CD14-positive monocyte (primary cell): ENCODE results near the gene LGI2. TPM values are rescaled to one million over a fixed set of nuclear protein-coding genes. Genes with fewer than 3 reads are reported as not detected.

Experiments used
- DNase-seq, 3 donors: peaks; one replicate each; pipeline ENCODE4 v3.0.0-alpha.2; 2011 to 2022
- H2AFZ ChIP-seq: 2 replicates; pipeline ENCODE4 v1.6.0; 2012; ENCODE audit warnings: mild to moderate bottlenecking, low read depth, low read length, inconsistent platforms; ENCODE audit not compliant: insufficient read depth, poor library complexity, severe bottlenecking
- H3K27ac ChIP-seq, 2 donors: 1 replicate in 1 of 2; 2 replicates in 1 of 2; pipeline ENCODE4 v1.5.1; 2012 to 2013; ENCODE audit warnings: low read length in 2 of 2, control low read depth in 1 of 2, inconsistent platforms in 1 of 2, low read depth in 1 of 2, mild to moderate bottlenecking in 1 of 2
- H3K27me3 ChIP-seq, 2 donors: one replicate each; pipeline versions ENCODE4 v1.6.0 to v1.6.1; 2011 to 2013; ENCODE audit warnings: low read length in 2 of 2; ENCODE audit not compliant: control insufficient read depth in 2 of 2, insufficient read depth in 2 of 2
- H3K36me3 ChIP-seq, 2 donors: replicated peaks in 1 of 2; 1 replicate in 1 of 2; 2 replicates in 1 of 2; pipeline versions ENCODE4 v1.5.1 to v1.6.1; 2012 to 2013; ENCODE audit warnings: low read length in 2 of 2, control low read depth in 1 of 2, inconsistent platforms in 1 of 2, mild to moderate bottlenecking in 1 of 2; ENCODE audit not compliant: insufficient read depth in 2 of 2, control insufficient read depth in 1 of 2
- H3K4me1 ChIP-seq, 2 donors: 1 replicate in 1 of 2; 2 replicates in 1 of 2; pipeline versions ENCODE4 v1.5.1 to v1.6.1; 2012 to 2013; ENCODE audit warnings: low read length in 2 of 2, control low read depth in 1 of 2, inconsistent platforms in 1 of 2, mild to moderate bottlenecking in 1 of 2, moderate library complexity in 1 of 2; ENCODE audit not compliant: insufficient read depth in 2 of 2, control insufficient read depth in 1 of 2
- H3K4me2 ChIP-seq: replicated peaks from 2 replicates; pipeline ENCODE3; 2012; ENCODE audit warnings: low read length, moderate library complexity, mild to moderate bottlenecking; ENCODE audit not compliant: poor library complexity, severe bottlenecking; ENCODE audit errors: extremely low read depth
- H3K4me3 ChIP-seq, 3 experiments: fragments of 200-600 bp in 1 of 3; sonication (generic) in 1 of 3; replicated peaks in 1 of 3; 1 replicate in 2 of 3; 2 replicates in 1 of 3; pipeline ENCODE4 v1.5.1; 2011 to 2013; ENCODE audit warnings: low read length in 3 of 3, mild to moderate bottlenecking in 3 of 3, control low read depth in 2 of 3, low read depth in 2 of 3, inconsistent platforms in 1 of 3, moderate library complexity in 1 of 3
- H3K79me2 ChIP-seq: 2 replicates; pipeline ENCODE4 v1.6.0; 2012; ENCODE audit warnings: mild to moderate bottlenecking, control low read depth, inconsistent platforms, low read length, moderate library complexity; ENCODE audit not compliant: insufficient read depth
- H3K9ac ChIP-seq: 2 replicates; pipeline ENCODE4 v1.6.0; 2017; ENCODE audit warnings: low read length, mild to moderate bottlenecking; ENCODE audit not compliant: insufficient read depth, poor library complexity, severe bottlenecking
- H3K9me3 ChIP-seq, 2 donors: replicated peaks in 1 of 2; 1 replicate in 1 of 2; 2 replicates in 1 of 2; pipeline versions ENCODE4 v1.5.1 to v1.6.1; 2012 to 2013; ENCODE audit warnings: low read length in 2 of 2, control low read depth in 1 of 2; ENCODE audit not compliant: control insufficient read depth in 1 of 2, insufficient read depth in 1 of 2
- H4K20me1 ChIP-seq: 2 replicates; pipeline ENCODE4 v1.6.0; 2012; ENCODE audit warnings: mild to moderate bottlenecking, low read length, control low read depth, moderate library complexity; ENCODE audit not compliant: insufficient read depth
- H3K27ac Mint-ChIP-seq, 7 donors: one replicate each; pipeline ENCODE4 v1.8.0; 2020; ENCODE audit warnings: mild to moderate bottlenecking in 7 of 7, mixed read lengths in 7 of 7, moderate library complexity in 6 of 7, inconsistent platforms in 2 of 7
- H3K27me3 Mint-ChIP-seq, 3 donors: one replicate each; pipeline ENCODE4 v1.8.0; 2021 to 2022; ENCODE audit warnings: low read depth in 3 of 3, mild to moderate bottlenecking in 3 of 3, mixed read lengths in 3 of 3, moderate library complexity in 3 of 3, inconsistent platforms in 1 of 3
- H3K36me3 Mint-ChIP-seq, 2 donors: one replicate each; pipeline ENCODE4 v1.8.0; 2020; ENCODE audit warnings: mixed read lengths in 2 of 2, inconsistent platforms in 1 of 2, mild to moderate bottlenecking in 1 of 2
- H3K4me1 Mint-ChIP-seq: one replicate; pipeline ENCODE4 v1.8.0; 2020; ENCODE audit warnings: mild to moderate bottlenecking, mixed read lengths
- H3K4me3 Mint-ChIP-seq, 2 donors: one replicate each; pipeline ENCODE4 v1.8.0; 2020; ENCODE audit warnings: mild to moderate bottlenecking in 2 of 2, mixed read lengths in 2 of 2, moderate library complexity in 1 of 2
- H3K9me3 Mint-ChIP-seq, 7 donors: one replicate each; pipeline ENCODE4 v1.8.0; 2020 to 2022; ENCODE audit warnings: mixed read lengths in 7 of 7, mild to moderate bottlenecking in 6 of 7, moderate library complexity in 6 of 7, inconsistent platforms in 2 of 7
- CTCF ChIP-seq: fragments of 200-600 bp; IDR thresholded peaks from one replicate; pipeline ENCODE4 v1.8.0; 2022; ENCODE audit warnings: antibody characterized with exemption, mild to moderate bottlenecking
- WGBS: methylation state at CpG from one replicate; pipeline ENCODE4 v1.1.5; 2013; ENCODE audit warnings: missing lambda C conversion rate; ENCODE audit not compliant: insufficient coverage; 5-methylcytosine and 5-hydroxymethylcytosine counted together
- intact Hi-C, 2 donors: fragments of 100-400 bp; cut with micrococcal nuclease; formaldehyde crosslinking; loops; one replicate each; pipeline versions ENCODE4 v1.15.0 to v1.15.1; 2023
- polyA plus RNA-seq, 3 donors: library from polyadenylated mRNA; depleted of rRNA in 1 of 3; unstranded in 2 of 3; stranded (reverse) in 1 of 3; fragments of 300-500 nt in 2 of 3; fragments of >200 nt in 1 of 3; fragmentation: Illumina TruSeq in 2 of 3; gene quantifications; 1 replicate in 2 of 3; 2 replicates in 1 of 3; pipeline ENCODE4 v1.2.3, GENCODE V29; 2012 to 2021

The LGI2 gene
- polyA plus RNA-seq, 3 donors: 0.30 to 0.33 TPM; not detected in 1

DNA sequence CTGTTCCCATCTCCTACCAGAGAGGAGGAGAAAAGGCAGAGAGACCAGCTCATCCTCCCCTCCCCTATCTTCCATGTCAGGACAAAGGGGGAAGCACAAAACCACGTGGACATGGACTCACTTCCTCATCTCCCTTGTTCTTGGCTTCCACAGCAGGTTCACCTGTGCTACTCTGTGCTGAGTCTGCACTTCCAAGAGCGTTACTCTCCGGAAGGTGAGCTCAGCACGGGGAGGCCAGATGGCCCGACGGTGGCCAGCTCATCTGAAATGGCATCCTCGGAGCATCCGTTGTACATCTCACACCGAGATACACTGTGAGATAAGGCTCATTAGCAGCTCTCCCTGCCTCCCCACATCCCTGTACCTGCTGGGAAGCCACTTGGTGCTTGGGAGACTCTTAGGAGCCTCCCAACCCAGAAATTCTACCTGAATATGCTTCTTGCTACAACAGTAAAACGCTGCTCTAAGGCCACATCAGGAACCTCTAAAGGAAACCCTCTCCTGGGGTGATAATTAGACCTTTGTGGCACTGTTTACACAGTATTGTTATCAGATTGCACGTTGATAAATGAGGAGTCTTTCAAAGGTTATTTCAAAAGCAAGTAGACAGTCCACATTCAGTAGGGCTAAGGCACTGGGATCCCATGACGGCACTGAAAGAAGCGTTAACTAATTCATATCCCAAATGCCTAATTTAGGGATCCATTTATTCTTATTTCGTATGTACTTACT is 19.4 kb downstream of the LGI2 start:
- no peak overlapping the region for H3K27ac ChIP-seq
- H3K4me3 ChIP-seq: no peak overlapping the region
- H3K4me1 ChIP-seq: peaks cover 19 to 20% of the 10 kb centered on the region in 2 donors
- no peak overlapping the region for H3K4me2 ChIP-seq
- no peaks in the 10 kb centered on the region for H3K9me3 ChIP-seq
- H3K4me3 Mint-ChIP-seq: no peak overlapping the region
- H3K9me3 Mint-ChIP-seq: peaks cover 0 to 4% (median 1%) of the 10 kb centered on the region in 7 donors
- no peaks in the 10 kb centered on the region for H3K36me3 ChIP-seq
- no peak overlapping the region for H3K9ac ChIP-seq
- WGBS: 79% methylated on average over 12 of the region's 14 CpGs
- TF ChIP-seq CTCF: no peak
- H3K27me3 Mint-ChIP-seq: peaks cover 0 to 5% (median 5%) of the 10 kb centered on the region in 3 donors
- peaks cover 25% of the 10 kb centered on the region for H3K4me1 Mint-ChIP-seq
- no peaks in the 10 kb centered on the region for H4K20me1 ChIP-seq
- H3K79me2 ChIP-seq: no peaks in the 10 kb centered on the region
- no peak overlapping the region for H3K27ac Mint-ChIP-seq
- H3K27me3 ChIP-seq: no peaks in the 10 kb centered on the region
- H2AFZ ChIP-seq: no peak overlapping the region
- no peak for DNase-seq
- no peaks in the 10 kb centered on the region for H3K36me3 Mint-ChIP-seq
- intact Hi-C loops: no loop called here

GRCh38 chr4:25007598-25007997 is 23.1 kb downstream of the LGI2 start:
- intact Hi-C loops: no loop called here
- Mint-ChIP-seq H3K9me3 (peaks cover 0 to 4% (median 0%) of the 10 kb centered on the region in 7 donors), H3K27ac (no peak overlapping the region), H3K27me3 (peaks cover 2 to 7% (median 3%) of the 10 kb centered on the region in 3 donors), H3K4me1 (peaks cover 6% of the 10 kb centered on the region), H3K36me3 (no peaks in the 10 kb centered on the region), H3K4me3 (no peak overlapping the region)
- no peak for DNase-seq
- WGBS: 43% methylated on average over 2 of the region's 2 CpGs
- no peaks in the 10 kb centered on the region for H3K36me3 ChIP-seq
- H3K4me1 ChIP-seq: no peaks in the 10 kb centered on the region
- no peak for TF ChIP-seq CTCF
- no peak overlapping the region for H3K9ac ChIP-seq
- no peak overlapping the region for H3K4me3 ChIP-seq
- H3K27me3 ChIP-seq: no peaks in the 10 kb centered on the region
- H2AFZ ChIP-seq: no peak overlapping the region
- H4K20me1 ChIP-seq: no peaks in the 10 kb centered on the region
- H3K9me3 ChIP-seq: no peaks in the 10 kb centered on the region
- no peak overlapping the region for H3K27ac ChIP-seq
- H3K79me2 ChIP-seq: no peaks in the 10 kb centered on the region
- no peak overlapping the region for H3K4me2 ChIP-seq
